ENCODE measurements around the gene CDK18. TPM values are rescaled to one million over a fixed set of nuclear protein-coding genes. Genes with fewer than 3 reads are reported as not detected.

Gene CDK18
- total and polyA plus RNA-seq, 2 of the 8 experiments (the other 6 are each of a cell fraction or from before 2014, with no cell fraction given), result 31.2 to 44.0 TPM

DNA sequence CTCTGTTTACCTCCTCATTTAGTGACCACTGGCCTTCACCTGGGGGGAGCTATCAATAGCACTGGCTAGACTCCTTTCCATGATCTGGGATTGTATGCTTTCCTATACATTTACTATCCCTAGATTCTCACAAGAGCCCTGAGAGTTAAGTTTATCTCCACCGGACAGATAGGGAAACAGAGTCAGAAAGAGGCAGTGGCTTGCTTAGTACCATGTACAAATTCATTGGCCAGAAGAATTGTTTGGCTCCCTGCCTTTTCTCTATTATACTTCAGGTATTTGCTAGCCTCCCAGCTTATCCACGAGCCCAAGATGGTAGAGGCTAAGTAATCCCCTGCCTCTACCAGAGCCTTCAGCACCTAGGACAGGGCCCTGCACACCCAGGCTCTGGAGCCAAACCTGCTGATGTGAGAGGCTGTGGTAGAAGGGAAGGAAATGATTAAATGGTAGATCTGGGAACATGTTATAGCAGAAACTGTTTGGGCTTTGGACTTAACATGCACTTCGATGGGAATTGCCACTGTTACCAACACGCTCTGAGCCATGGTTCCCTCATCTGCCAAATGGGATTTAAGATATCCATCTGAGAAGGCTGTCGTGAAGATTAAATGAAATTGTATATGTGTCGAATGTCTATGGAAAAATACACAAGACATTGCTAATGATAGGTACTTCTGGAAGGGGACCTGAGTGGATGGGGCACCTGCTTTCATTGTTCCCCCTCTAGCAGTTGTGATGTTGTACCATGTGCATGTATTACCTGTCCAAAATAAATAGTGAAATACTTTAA is 45.5 kb upstream of the CDK18 start (continued):
- no peak for TF ChIP-seq EP300 (IDR thresholded peaks at IDR 0.05; ENCODE audit: borderline replicate concordance in 1 of 2, low read depth in 2 of 2, low read length in 2 of 2)
- TF ChIP-seq SAP30 (IDR thresholded peaks at IDR 0.05; ENCODE audit: insufficient read depth, insufficient replicate concordance, low read length), result peak; percentile 27
- no peak for TF ChIP-seq CHD7 (IDR thresholded peaks at IDR 0.05; ENCODE audit: insufficient replicate concordance, low read length)
- no peak for TF ChIP-seq SP2 (IDR thresholded peaks at IDR 0.05; ENCODE audit: low read length)
- TF ChIP-seq, protein P1, sequence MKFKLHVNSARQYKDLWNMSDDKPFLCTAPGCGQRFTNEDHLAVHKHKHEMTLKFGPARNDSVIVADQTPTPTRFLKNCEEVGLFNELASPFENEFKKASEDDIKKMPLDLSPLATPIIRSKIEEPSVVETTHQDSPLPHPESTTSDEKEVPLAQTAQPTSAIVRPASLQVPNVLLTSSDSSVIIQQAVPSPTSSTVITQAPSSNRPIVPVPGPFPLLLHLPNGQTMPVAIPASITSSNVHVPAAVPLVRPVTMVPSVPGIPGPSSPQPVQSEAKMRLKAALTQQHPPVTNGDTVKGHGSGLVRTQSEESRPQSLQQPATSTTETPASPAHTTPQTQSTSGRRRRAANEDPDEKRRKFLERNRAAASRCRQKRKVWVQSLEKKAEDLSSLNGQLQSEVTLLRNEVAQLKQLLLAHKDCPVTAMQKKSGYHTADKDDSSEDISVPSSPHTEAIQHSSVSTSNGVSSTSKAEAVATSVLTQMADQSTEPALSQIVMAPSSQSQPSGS (IDR thresholded peaks at IDR 0.05; ENCODE audit: low read length), result no peak
- no peak for TF ChIP-seq CEBPB (IDR thresholded peaks at IDR 0.05; ENCODE audit: low read depth, low read length)
- no peak for TF ChIP-seq CHD2 (IDR thresholded peaks at IDR 0.05; ENCODE audit: low read length)
